Vagina (tissue), 2 donors: ENCODE results near the gene ZFPL1.

Experiments
- CTCF ChIP-seq, 3 experiments: fragments of 450-650 bp in 2 of 3; fragments of 200-600 bp in 1 of 3; sonication (generic) in 1 of 3; IDR thresholded peaks; one replicate each; pipeline ENCODE4 v1.5.1; 2017 to 2019; ENCODE audit warnings: antibody characterized with exemption in 3 of 3, mild to moderate bottlenecking in 2 of 3, moderate library complexity in 2 of 3
- POLR2AphosphoS5 ChIP-seq, 2 donors: sonication (generic); formaldehyde crosslinking; IDR thresholded peaks; one replicate each; pipeline ENCODE4 v1.9.0; 2017; ENCODE audit warnings: antibody characterized with exemption in 2 of 2, mild to moderate bottlenecking in 2 of 2, low read depth in 1 of 2; ENCODE audit not compliant: insufficient read depth in 1 of 2

GRCh38 chr11:65128182-65129145 lies 44.4 kb downstream of the ZFPL1 start:
- no peak for TF ChIP-seq CTCF (IDR thresholded peaks at IDR 0.05)
- TF ChIP-seq POLR2AphosphoS5 (IDR thresholded peaks at IDR 0.05; ENCODE audit: insufficient read depth in 1 of 2, low read depth in 1 of 2): no peak
